ENCODE measurements around the gene COL12A1. TPM values are rescaled to one million over a fixed set of nuclear protein-coding genes. Genes with fewer than 3 reads are reported as not detected.

Gene COL12A1
- total and polyA plus RNA-seq, 2 donors (not counting 3 experiments of a cell fraction or from before 2014, with no cell fraction given), result 48.5 to 89.1 TPM

- H3K9me3 ChIP-seq (replicated peaks; ENCODE audit: control insufficient read depth, insufficient read depth, low read length), result no peaks in the 10 kb centered on the region
- H3K36me3 ChIP-seq (ENCODE audit: control insufficient read depth in 2 of 2, extremely low read depth in 1 of 2, insufficient read depth in 2 of 2, low read length in 2 of 2), result no peaks in the 10 kb centered on the region
- no peaks in the 10 kb centered on the region for H3K9me1 ChIP-seq (replicated peaks; ENCODE audit: control insufficient read depth, extremely low read depth, insufficient read depth, low read length)
- H3K27ac ChIP-seq (ENCODE audit: insufficient read depth, low read depth, low read length), result no peak overlapping the region
- dilution Hi-C loops (cut with MboI; ENCODE audit: extremely low pct_ligation_motif_present, low sequenced_read_pairs) (no loop called here), intact Hi-C loops (cut with micrococcal nuclease) (loop anchor here (5.0 kb wide), 1 partner anchor 334 kb away; no protein-coding TSS in a partner anchor)
- H3K4me1 ChIP-seq (ENCODE audit: control insufficient read depth, extremely low read depth, insufficient read depth, low read length), result peaks cover under 1% of the 10 kb centered on the region
- POLR2A ChIA-PET, result no interaction called here
- no TSS peak for BruUV-seq (replicated peaks)
- H3K4me3 ChIP-seq (replicated peaks in 1 of 3; ENCODE audit: insufficient read depth in 1 of 3, low read depth in 1 of 3, low read length in 3 of 3), result no peak overlapping the region
- CTCF ChIA-PET, result interaction anchor here (0.7 to 1.2 kb wide), 9 partner anchors 10 to 1475 kb away, joined by 3 to 5 read pairs (median 3); no protein-coding TSS in a partner anchor
- FAIRE-seq (no peak), DNase-seq (ENCODE audit: low read depth, low spot score) (no peak)
- no peak overlapping the region for H3K9ac ChIP-seq (replicated peaks; ENCODE audit: extremely low read depth, insufficient read depth, low read length)
- no peaks in the 10 kb centered on the region for H3K79me2 ChIP-seq (ENCODE audit: control insufficient read depth, insufficient read depth, low read length)
- H3K4me2 ChIP-seq (ENCODE audit: insufficient read depth, low read length), result no peak overlapping the region
- TF ChIP-seq POLR2A (IDR thresholded peaks at IDR 0.05; ENCODE audit: low read depth, low read length), result no peak
- no peak for TF ChIP-seq CTCF (IDR thresholded peaks at IDR 0.05; ENCODE audit: extremely low read depth in 1 of 2, insufficient read depth in 1 of 2, low read depth in 1 of 2, low read length in 2 of 2)
- no peak for TF ChIP-seq MYC (IDR thresholded peaks at IDR 0.05; ENCODE audit: low read depth, low read length)
- no peak for TF ChIP-seq MAX (IDR thresholded peaks at IDR 0.05; ENCODE audit: insufficient read depth, insufficient read length)
- no peaks in the 10 kb centered on the region for H4K20me1 ChIP-seq (replicated peaks; ENCODE audit: control insufficient read depth, extremely low read depth, insufficient read depth, low read length)
- no peak overlapping the region for H2AFZ ChIP-seq (ENCODE audit: low read depth, low read length)
- peaks cover 4 to 8% of the 10 kb centered on the region in 2 experiments for H3K27me3 ChIP-seq (ENCODE audit: control insufficient read depth in 2 of 2, insufficient read depth in 2 of 2, low read length in 2 of 2)
These were observed 7.9 kb upstream of the COL12A1 start for GRCh38 chr6:75213732-75214131.

- POLR2A ChIA-PET, result no interaction called here
- Histone ChIP-seq H3K9ac (replicated peaks; ENCODE audit: extremely low read depth, insufficient read depth, low read length) (no peak overlapping the region), H3K27me3 (ENCODE audit: control insufficient read depth in 2 of 2, insufficient read depth in 2 of 2, low read length in 2 of 2) (peaks cover 8 to 9% of the 10 kb centered on the region in 2 experiments), H3K9me1 (replicated peaks; ENCODE audit: control insufficient read depth, extremely low read depth, insufficient read depth, low read length) (no peaks in the 10 kb centered on the region), H3K9me3 (replicated peaks; ENCODE audit: control insufficient read depth, insufficient read depth, low read length) (no peaks in the 10 kb centered on the region), H4K20me1 (replicated peaks; ENCODE audit: control insufficient read depth, extremely low read depth, insufficient read depth, low read length) (no peaks in the 10 kb centered on the region), H3K36me3 (ENCODE audit: control insufficient read depth in 2 of 2, extremely low read depth in 1 of 2, insufficient read depth in 2 of 2, low read length in 2 of 2) (no peaks in the 10 kb centered on the region), H3K4me2 (ENCODE audit: insufficient read depth, low read length) (no peak overlapping the region), H3K27ac (ENCODE audit: insufficient read depth, low read depth, low read length) (no peak overlapping the region), H3K79me2 (ENCODE audit: control insufficient read depth, insufficient read depth, low read length) (no peaks in the 10 kb centered on the region), H3K4me1 (ENCODE audit: control insufficient read depth, extremely low read depth, insufficient read depth, low read length) (peaks cover 3% of the 10 kb centered on the region), H2AFZ (ENCODE audit: low read depth, low read length) (no peak overlapping the region), H3K4me3 (replicated peaks in 1 of 3; ENCODE audit: insufficient read depth in 1 of 3, low read depth in 1 of 3, low read length in 3 of 3) (no peak overlapping the region)
- FAIRE-seq (no peak), DNase-seq (ENCODE audit: low read depth, low spot score) (peak; percentile 48)
- no peak for TF ChIP-seq JUN (IDR thresholded peaks at IDR 0.05; ENCODE audit: borderline replicate concordance, insufficient read depth, insufficient read length, low read depth)
- no peak for TF ChIP-seq MAX (IDR thresholded peaks at IDR 0.05; ENCODE audit: insufficient read depth, insufficient read length)
- dilution Hi-C loops (cut with MboI; ENCODE audit: extremely low pct_ligation_motif_present, low sequenced_read_pairs) (no loop called here), intact Hi-C loops (cut with micrococcal nuclease) (loop anchor here (5.0 kb wide), 1 partner anchor 334 kb away; no protein-coding TSS in a partner anchor)
- CTCF ChIA-PET, result interaction anchor here (0.6 to 1.2 kb wide), 10 partner anchors 9 to 1474 kb away, joined by 3 to 5 read pairs (median 3); no protein-coding TSS in a partner anchor
- BruUV-seq (replicated peaks), result no TSS peak
These were observed 7.3 kb upstream of the COL12A1 start for GRCh38 chr6:75213112-75213511.

Data from endothelial cell of umbilical vein (primary cell).